Left renal pelvis (tissue), 4 donors: ENCODE data around the gene TMEM273. TPM values are rescaled to one million over a fixed set of nuclear protein-coding genes. Genes with fewer than 3 reads are reported as not detected.

Source experiments
- DNase-seq, 4 donors: peaks; one replicate each; pipeline ENCODE4 v3.0.0-alpha.2; 2013; ENCODE audit warnings: low read depth in 4 of 4, low spot score in 3 of 4
- polyA plus RNA-seq, 4 donors: library from polyadenylated mRNA; unstranded; fragments of 120-200 nt; gene quantifications; one replicate each; pipeline ENCODE4 v1.2.1, GENCODE V29; 2013; ENCODE audit not compliant: insufficient read length in 4 of 4

Gene TMEM273
- polyA plus RNA-seq, 4 donors = 2.5 to 6.0 (median 3.0) TPM

DNA sequence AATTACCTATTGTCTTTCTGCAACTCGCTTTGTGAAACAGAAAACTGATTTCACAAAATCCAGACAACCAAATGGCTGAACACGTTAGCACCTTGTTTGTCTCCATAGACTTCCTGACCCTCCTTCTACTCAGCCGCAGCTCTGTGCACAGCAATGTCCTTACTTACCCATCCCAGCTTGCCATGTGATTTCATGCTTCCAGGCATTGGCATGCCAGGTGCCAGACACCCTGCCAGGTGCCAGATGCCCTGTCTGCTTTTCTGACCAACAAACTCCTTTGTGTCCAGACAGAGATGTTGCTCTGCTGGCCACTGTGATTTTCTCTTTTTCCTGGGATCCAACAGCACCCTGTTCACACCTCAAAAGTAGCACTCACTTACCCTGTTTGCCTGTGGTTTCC, 38.3 kb downstream of the TMEM273 start:
- no peak for DNase-seq

- no peak for DNase-seq
These were observed 44.0 kb downstream of the TMEM273 start for GRCh38 chr10:49144058-49144720.

DNA sequence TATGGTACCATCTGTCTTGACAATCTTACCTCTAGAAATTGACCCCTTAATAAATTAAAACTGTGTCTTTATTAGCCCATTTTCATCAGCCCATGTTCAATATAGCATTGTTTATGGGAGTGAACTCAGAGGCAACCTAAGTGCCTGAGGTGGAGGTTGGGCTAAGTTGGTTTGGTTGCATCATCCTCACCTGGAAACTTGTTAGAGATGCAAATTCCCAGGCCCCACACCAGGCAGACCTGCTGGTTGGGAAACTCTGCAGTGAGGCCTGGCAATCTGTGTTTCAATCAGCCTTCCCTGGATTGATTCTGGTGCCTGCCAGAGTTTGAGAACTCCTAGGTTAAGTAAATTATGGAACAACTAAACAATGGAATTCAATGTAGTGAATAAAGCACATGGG, 44.9 kb downstream of the TMEM273 start:
- DNase-seq = no peak

DNA sequence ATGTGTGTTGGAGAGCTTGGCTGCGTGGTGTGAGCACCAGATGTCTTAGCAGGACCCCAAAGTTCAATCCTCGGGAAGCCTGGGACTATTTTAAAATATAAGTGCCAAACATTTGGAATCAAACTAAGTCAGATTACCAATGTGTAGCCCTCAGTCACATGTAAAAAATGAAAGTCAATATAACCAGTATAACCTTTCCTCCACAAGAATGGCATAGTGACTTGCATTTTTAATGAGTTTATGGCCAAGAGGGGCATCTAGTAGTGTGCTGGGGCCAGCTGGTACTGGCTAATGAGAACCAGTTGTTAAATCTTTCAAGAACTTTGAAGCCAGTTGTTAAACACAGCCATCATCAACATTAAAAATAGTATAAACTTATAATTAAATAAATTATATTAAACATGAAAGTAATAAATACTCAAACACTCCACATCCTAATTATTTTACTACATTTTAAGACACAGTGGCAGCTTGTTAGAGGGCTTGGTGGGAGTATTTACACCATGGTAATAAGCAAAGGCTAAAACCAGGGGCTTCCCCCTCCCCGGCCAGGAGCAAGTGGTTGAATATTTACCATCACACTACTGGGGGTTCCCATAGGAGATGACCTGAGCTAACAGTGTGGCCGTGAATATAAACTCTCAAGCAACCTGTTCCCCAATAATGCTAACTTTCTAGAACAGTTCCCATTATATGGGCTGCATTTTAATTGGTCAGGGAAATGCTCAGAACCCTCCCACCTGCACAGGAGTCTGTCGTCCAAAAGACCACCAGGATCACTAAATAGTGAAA, 46.5 kb downstream of the TMEM273 start:
- DNase-seq = no peak

DNA sequence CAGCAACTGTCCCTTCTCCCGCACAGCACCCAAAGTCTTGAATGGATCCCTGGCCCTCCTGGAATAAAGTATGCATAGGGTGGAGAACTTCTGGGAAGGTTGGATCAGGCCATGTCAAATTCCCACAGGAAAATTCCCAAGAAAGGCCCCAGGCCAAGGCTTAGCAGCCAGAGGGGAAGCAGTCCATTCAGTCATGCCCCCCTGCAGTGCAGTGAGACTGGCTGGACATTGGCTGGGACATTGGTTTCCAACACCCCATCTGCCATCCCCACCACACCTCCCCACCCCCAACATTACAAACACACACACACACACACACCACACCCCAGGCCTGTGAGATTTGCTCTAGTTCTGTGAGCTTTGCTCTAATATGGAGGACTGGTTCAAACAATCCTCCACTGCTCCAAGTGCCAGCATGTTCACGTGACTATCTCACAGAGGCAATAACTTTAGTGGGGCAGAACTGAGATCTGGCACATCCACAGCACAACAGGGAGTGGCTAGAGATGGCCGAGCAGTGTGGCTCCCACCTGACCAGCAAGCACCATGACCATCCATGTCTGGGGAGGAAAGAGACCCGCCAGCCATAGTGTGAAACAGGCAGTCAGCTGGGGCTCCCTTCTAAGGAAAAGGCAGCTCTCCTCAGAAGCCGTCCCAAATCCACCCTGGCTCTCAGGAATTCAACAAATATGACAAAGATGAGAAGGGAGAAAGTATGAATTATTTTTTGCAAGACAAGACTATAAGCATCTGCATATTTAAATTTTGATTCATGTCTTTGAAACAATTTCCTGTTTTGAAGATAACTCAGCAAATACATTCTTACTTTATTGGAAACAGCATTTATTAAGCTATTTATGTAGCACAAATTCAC, 47.6 kb downstream of the TMEM273 start:
- DNase-seq = no peak

- DNase-seq = no peak
These were observed 48.4 kb downstream of the TMEM273 start for GRCh38 chr10:49139846-49140195.

DNA sequence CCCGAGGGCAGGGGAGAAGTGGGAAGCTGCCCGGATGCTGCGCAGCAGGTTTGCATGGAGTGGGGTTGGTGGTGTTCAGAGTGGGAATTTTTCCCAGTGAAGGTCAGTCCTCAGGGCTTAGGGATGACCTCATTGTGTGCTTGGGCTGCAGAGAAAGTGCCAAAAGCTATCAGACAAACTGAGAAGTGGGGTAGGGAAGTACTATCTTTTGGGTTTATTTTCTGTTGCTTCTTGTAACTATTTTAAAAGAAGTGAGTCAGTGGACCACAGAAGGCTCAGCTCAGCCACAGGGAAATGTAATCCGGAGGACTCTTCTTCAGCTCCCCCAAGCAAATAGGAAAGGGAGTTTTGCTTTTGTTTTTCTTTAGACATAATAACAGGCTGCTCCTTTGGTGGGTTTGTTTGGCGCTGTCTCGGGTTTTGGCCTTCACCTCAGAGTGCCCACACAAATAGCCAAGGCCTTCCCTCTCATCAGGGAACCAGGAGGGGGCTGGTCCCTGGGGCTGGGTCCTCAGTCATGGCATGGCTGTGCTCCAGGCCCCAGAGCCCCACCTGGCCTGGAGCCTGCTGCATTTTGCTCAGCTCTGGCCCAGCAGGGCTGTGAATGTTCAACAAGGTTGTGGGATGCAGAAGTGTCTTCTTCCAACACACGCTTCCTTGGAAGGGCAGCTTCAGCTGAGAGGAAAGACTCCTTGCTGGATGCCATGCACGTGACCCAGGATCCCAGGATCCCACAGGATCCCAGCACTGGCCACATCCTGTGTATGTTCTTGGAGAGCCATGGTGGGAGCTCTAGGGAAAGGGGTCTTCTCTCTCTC, 49.0 kb downstream of the TMEM273 start:
- DNase-seq = no peak

GRCh38 chr10:49138361-49138891, 49.8 kb downstream of the TMEM273 start:
- DNase-seq = no peak

GRCh38 chr10:49136525-49136924, 51.7 kb downstream of the TMEM273 start:
- DNase-seq = no peak

GRCh38 chr10:49135575-49136313, 52.4 kb downstream of the TMEM273 start:
- DNase-seq = no peak

- no peak for DNase-seq
These were observed 53.9 kb downstream of the TMEM273 start for GRCh38 chr10:49134327-49134726.

- DNase-seq = no peak
These were observed 54.4 kb downstream of the TMEM273 start, which contains the start of gene FAM170B for GRCh38 chr10:49133706-49134248. FAM170B (minus strand) TSS chr10:49134021; CDS start chr10:49133918, 103 bp downstream.

- no peak for DNase-seq
These were observed 55.8 kb downstream of the TMEM273 start for GRCh38 chr10:49132362-49132737.

DNA sequence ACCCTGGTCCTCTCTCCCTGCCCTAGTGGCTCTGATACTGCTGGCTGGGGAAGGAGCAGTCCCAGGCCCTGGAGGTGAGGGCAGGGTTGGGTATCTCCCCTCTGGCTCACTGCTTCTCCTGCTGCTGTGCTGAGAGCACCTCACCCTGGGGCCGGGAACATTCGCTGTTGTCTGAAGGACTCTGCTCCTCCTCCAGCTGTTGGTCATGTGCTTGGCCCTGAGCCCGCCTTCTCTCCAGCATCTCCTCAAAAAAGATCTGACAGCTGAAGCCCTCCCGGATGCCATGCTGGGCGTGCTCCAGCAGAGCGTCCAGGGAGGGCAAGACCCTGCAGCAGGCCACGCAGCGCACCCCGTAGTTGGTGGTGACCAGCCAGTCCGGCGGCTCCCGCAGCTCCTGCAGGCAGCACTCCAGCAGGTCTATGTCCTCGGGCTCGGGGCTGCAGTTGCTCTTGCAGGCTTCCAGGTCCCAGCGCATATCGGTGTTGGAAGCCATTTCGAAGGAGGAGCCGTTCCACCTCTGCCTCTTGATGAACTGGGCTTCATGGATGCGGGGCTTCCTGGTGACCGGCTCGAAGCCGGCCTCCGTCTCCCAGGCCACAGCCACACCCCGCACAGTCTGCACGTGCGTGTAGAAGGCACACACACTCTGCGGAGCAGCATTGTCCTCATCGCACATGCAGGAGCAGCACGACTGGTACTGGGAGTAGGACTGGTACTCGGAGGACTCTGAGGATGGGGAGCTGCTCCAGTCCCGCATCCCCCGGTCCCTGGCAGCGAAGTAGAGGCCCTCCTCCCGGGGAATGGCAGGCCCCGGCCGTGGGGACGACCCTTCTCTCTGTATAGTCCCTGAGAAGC, 56.5 kb downstream of the TMEM273 start:
- DNase-seq = no peak

DNA sequence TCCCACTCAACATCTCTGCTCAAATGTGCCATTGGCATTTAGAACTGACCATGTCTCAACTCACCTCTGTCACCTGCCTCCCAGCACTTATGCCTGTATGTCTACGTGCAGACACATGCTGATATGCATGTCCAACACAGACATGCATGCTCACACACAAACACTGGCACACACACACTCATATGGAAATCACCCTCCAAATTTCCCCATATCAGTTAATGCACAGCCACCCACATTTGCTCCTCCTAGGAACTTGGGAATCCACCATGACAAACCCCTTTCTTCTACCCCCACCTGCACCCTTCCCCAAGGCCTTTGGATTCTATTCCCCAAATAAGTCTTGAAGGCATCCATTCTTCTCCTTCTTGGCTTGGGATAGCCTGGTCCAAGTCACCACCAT, 58.8 kb downstream of the TMEM273 start:
- DNase-seq = no peak

DNA sequence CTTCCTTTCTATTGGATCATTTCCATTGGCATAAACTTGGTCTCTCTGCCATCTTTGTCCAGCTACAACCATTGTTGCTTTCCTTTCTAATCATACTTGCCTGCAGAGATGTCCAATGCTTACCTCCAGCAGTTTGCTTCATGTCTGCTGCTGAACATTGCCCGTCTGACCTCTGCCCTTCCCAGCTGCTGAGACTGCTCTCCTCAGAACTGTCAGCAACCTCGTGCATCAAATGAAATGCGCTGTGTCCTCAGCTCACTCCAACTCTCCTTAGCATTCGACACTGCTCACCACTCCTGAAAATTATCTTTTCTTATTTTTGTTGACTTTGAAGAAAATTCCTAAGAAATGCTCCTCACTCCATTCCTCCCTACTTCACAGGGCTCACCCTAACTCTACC, 59.3 kb downstream of the TMEM273 start:
- DNase-seq = no peak

- DNase-seq = no peak
These were observed 63.9 kb downstream of the TMEM273 start for GRCh38 chr10:49123981-49124950.
